Tibial nerve (tissue), 4 donors: ENCODE results near the gene NUDT17. TPM values are rescaled to one million over a fixed set of nuclear protein-coding genes. Genes with fewer than 3 reads are reported as not detected.

Experiments used
- DNase-seq, 2 donors: peaks; one replicate each; pipeline ENCODE4 v3.0.0-alpha.2; 2019; ENCODE audit warnings: low spot score in 2 of 2
- H3K27ac ChIP-seq, 4 donors: fragments of 200-600 bp; sonication (generic) in 3 of 4; one replicate each; pipeline ENCODE4 v1.5.1; 2017 to 2019; ENCODE audit warnings: mild to moderate bottlenecking in 1 of 4
- H3K27me3 ChIP-seq, 2 donors: fragments of 200-600 bp; sonication (generic) in 1 of 2; one replicate each; pipeline versions ENCODE4 v1.5.1 to v1.6.0; 2017 to 2019
- H3K36me3 ChIP-seq, 3 donors: fragments of 200-600 bp; sonication (generic); one replicate each; pipeline ENCODE4 v1.5.1; 2018 to 2019
- H3K4me1 ChIP-seq, 4 donors: fragments of 200-600 bp; sonication (generic) in 3 of 4; one replicate each; pipeline ENCODE4 v1.5.1; 2017 to 2019
- H3K4me3 ChIP-seq, 4 donors: fragments of 200-600 bp; sonication (generic) in 3 of 4; one replicate each; pipeline ENCODE4 v1.5.1; 2017 to 2019; ENCODE audit warnings: mild to moderate bottlenecking in 1 of 4, moderate library complexity in 1 of 4
- H3K9me3 ChIP-seq, 4 donors: fragments of 200-600 bp; sonication (generic) in 3 of 4; one replicate each; pipeline ENCODE4 v1.5.1; 2017 to 2019
- CTCF ChIP-seq, 5 experiments: fragments of 200-600 bp in 3 of 5; fragments of 450-650 bp in 2 of 5; sonication (generic) in 3 of 5; IDR thresholded peaks; one replicate each; pipeline ENCODE4 v1.5.1; 2016 to 2019; ENCODE audit warnings: antibody characterized with exemption in 5 of 5, mild to moderate bottlenecking in 3 of 5, moderate library complexity in 2 of 5
- EP300 ChIP-seq, 2 donors: sonication (generic); formaldehyde crosslinking; IDR thresholded peaks; one replicate each; pipeline ENCODE4 v1.6.1; 2017; ENCODE audit warnings: antibody characterized with exemption in 2 of 2, mild to moderate bottlenecking in 1 of 2
- POLR2A ChIP-seq, 2 donors: fragments of 450-650 bp; IDR thresholded peaks; one replicate each; pipeline ENCODE4 v1.6.1; 2017; ENCODE audit warnings: antibody characterized with exemption in 2 of 2, mild to moderate bottlenecking in 2 of 2, moderate library complexity in 2 of 2
- WGBS, 2 donors: methylation state at CpG; one replicate each; pipeline ENCODE4 v1.1.5; 2018; 5-methylcytosine and 5-hydroxymethylcytosine counted together
- total RNA-seq, 4 donors: library from RNA; depleted of rRNA; stranded (reverse); fragments of >200 nt; gene quantifications; one replicate each; pipeline ENCODE4 v1.1.0, GENCODE V29; 2016

The NUDT17 gene
- 1 to 10 TPM; 2.7 to 8.4 (median 4.5) TPM for total RNA-seq

GRCh38 chr1:145845514-145846161 lies at the start of gene NUDT17:
NUDT17 (plus strand) TSS chr1:145845630; CDS start chr1:145845641, 11 bp downstream.
- Histone ChIP-seq H3K27ac (peak within 1 kb of the TSS; percentile 63 to 85 (median 82)), H3K27me3 (no peaks in the 10 kb centered on the region), H3K4me3 (peak within 1 kb of the TSS; percentile 30 to 65 (median 60)), H3K9me3 (no peaks in the 10 kb centered on the region), H3K36me3 (peaks cover 0 to 63% (median 0%) of the 10 kb centered on the region in 3 donors), H3K4me1 (peaks cover 0 to 31% (median 5%) of the 10 kb centered on the region in 4 donors)
- peak; percentile 46 to 55 for DNase-seq
- WGBS, 2 donors: 2 to 3% methylated on average over 38 to 48 of the region's 50 CpGs
- TF ChIP-seq CTCF (IDR thresholded peaks at IDR 0.05): peak; percentile 86 to 97 (median 93)
- TF ChIP-seq POLR2A (IDR thresholded peaks at IDR 0.05): no peak
- peak; percentile 30 to 61 for TF ChIP-seq EP300 (IDR thresholded peaks at IDR 0.05)

- H3K4me1 ChIP-seq: peaks cover 0 to 12% (median 0%) of the 10 kb centered on the region in 4 donors
- no peak overlapping the region for H3K4me3 ChIP-seq
- H3K27me3 ChIP-seq: no peaks in the 10 kb centered on the region
- peaks cover 0 to 24% (median 0%) of the 10 kb centered on the region in 3 donors for H3K36me3 ChIP-seq
- peaks cover 0 to 11% (median 3%) of the 10 kb centered on the region in 4 donors for H3K9me3 ChIP-seq
- no peak overlapping the region for H3K27ac ChIP-seq
- 45 to 74% methylated on average over 1 of the region's 1 CpG for WGBS, 2 donors
- DNase-seq: no peak
- TF ChIP-seq EP300 (IDR thresholded peaks at IDR 0.05) (no peak), CTCF (IDR thresholded peaks at IDR 0.05) (no peak), POLR2A (IDR thresholded peaks at IDR 0.05) (no peak)
Measured at GRCh38 chr1:145796753-145797152, 48.7 kb upstream of the NUDT17 start.

- no peaks in the 10 kb centered on the region for H3K27me3 ChIP-seq
- WGBS, 2 donors: 87 to 88% methylated on average over 2 of the region's 2 CpGs
- H3K4me1 ChIP-seq: peaks cover 0 to 34% (median 4%) of the 10 kb centered on the region in 4 donors
- TF ChIP-seq CTCF (IDR thresholded peaks at IDR 0.05) (no peak), POLR2A (IDR thresholded peaks at IDR 0.05) (no peak), EP300 (IDR thresholded peaks at IDR 0.05) (no peak)
- H3K9me3 ChIP-seq: peaks cover 0 to 11% (median 3%) of the 10 kb centered on the region in 4 donors
- H3K36me3 ChIP-seq: peaks cover 0 to 10% (median 0%) of the 10 kb centered on the region in 3 donors
- H3K4me3 ChIP-seq: no peak overlapping the region
- no peak for DNase-seq
- H3K27ac ChIP-seq: no peak overlapping the region
Measured at GRCh38 chr1:145799806-145800205, 45.6 kb upstream of the NUDT17 start.

- H3K4me1 ChIP-seq: peaks cover 0 to 49% (median 4%) of the 10 kb centered on the region in 4 donors
- peaks cover 0 to 5% (median 0%) of the 10 kb centered on the region in 3 donors for H3K36me3 ChIP-seq
- WGBS, 2 donors: 63% methylated on average over 3 of the region's 3 CpGs
- H3K4me3 ChIP-seq: no peak overlapping the region
- DNase-seq: no peak
- no peaks in the 10 kb centered on the region for H3K9me3 ChIP-seq
- H3K27me3 ChIP-seq: no peaks in the 10 kb centered on the region
- H3K27ac ChIP-seq: no peak overlapping the region
- TF ChIP-seq POLR2A (IDR thresholded peaks at IDR 0.05) (no peak), CTCF (IDR thresholded peaks at IDR 0.05) (no peak), EP300 (IDR thresholded peaks at IDR 0.05) (no peak)
Measured at GRCh38 chr1:145804235-145805045, 41.0 kb upstream of the NUDT17 start.

- 49 to 60% methylated on average over 1 of the region's 1 CpG for WGBS, 2 donors
- Histone ChIP-seq H3K9me3 (no peaks in the 10 kb centered on the region), H3K27me3 (no peaks in the 10 kb centered on the region), H3K27ac (no peak overlapping the region), H3K4me3 (no peak overlapping the region), H3K4me1 (peaks cover 0 to 49% (median 4%) of the 10 kb centered on the region in 4 donors), H3K36me3 (peaks cover 0 to 5% (median 0%) of the 10 kb centered on the region in 3 donors)
- DNase-seq: no peak
- no peak for TF ChIP-seq CTCF (IDR thresholded peaks at IDR 0.05)
- TF ChIP-seq EP300 (IDR thresholded peaks at IDR 0.05): no peak
- no peak for TF ChIP-seq POLR2A (IDR thresholded peaks at IDR 0.05)
Measured at GRCh38 chr1:145805057-145805456, 40.4 kb upstream of the NUDT17 start.
